Right kidney (tissue), 1 donor: Measurements from ENCODE around the gene SLC25A12.
"Not testable (repeated sequence)": the region's sequence is repeated elsewhere in the genome, so short reads cannot be mapped to it uniquely, and the experiment has no call there.

Experiments
- DNase-seq: peaks from one replicate; pipeline ENCODE4 v3.0.0-alpha.2; 2016

The SLC25A12 gene

GRCh38 chr2:171791361-171791760 lies 102.7 kb downstream of the SLC25A12 start:
- DNase-seq = no peak

GRCh38 chr2:171789956-171790355 lies 104.1 kb downstream of the SLC25A12 start:
- no peak for DNase-seq

GRCh38 chr2:171788316-171788993 lies 105.6 kb downstream of the SLC25A12 start:
- DNase-seq = no peak

- no peak for DNase-seq
These were observed 106.5 kb downstream of the SLC25A12 start for GRCh38 chr2:171787333-171788072.

GRCh38 chr2:171785450-171785849 lies 108.6 kb downstream of the SLC25A12 start:
- DNase-seq = no peak

- DNase-seq = no peak
These were observed 115.5 kb downstream of the SLC25A12 start for GRCh38 chr2:171778515-171778914.

GRCh38 chr2:171774581-171774980 lies 119.5 kb downstream of the SLC25A12 start:
- DNase-seq = not testable (repeated sequence)

- no peak for DNase-seq
These were observed 121.7 kb downstream of the SLC25A12 start for GRCh38 chr2:171772373-171772772.

- DNase-seq = no peak
These were observed 122.6 kb downstream of the SLC25A12 start for GRCh38 chr2:171771463-171771862.

- DNase-seq = no peak
These were observed 130.4 kb downstream of the SLC25A12 start for GRCh38 chr2:171763602-171764001.

- no peak for DNase-seq
These were observed 131.0 kb downstream of the SLC25A12 start for GRCh38 chr2:171762879-171763573.

GRCh38 chr2:171761176-171761575 lies 132.9 kb downstream of the SLC25A12 start:
- not testable (repeated sequence) for DNase-seq

GRCh38 chr2:171758762-171759161 lies 135.3 kb downstream of the SLC25A12 start:
- not testable (repeated sequence) for DNase-seq

GRCh38 chr2:171754254-171754939 lies 139.6 kb downstream of the SLC25A12 start:
- no peak for DNase-seq

- DNase-seq = no peak
These were observed 146.7 kb downstream of the SLC25A12 start for GRCh38 chr2:171747371-171747770.

- DNase-seq = no peak
These were observed 148.2 kb downstream of the SLC25A12 start for GRCh38 chr2:171745806-171746205.

GRCh38 chr2:171745141-171745540 lies 148.9 kb downstream of the SLC25A12 start:
- DNase-seq = no peak

GRCh38 chr2:171742760-171743159 lies 151.3 kb downstream of the SLC25A12 start:
- DNase-seq = no peak

GRCh38 chr2:171741189-171741588 lies 152.9 kb downstream of the SLC25A12 start:
- DNase-seq = no peak

GRCh38 chr2:171735991-171736710 lies 157.9 kb downstream of the SLC25A12 start:
- peak; percentile 7 for DNase-seq
